GM13977 (cell line): ENCODE data around the gene HES7.

Experiments used
- DNase-seq: peaks from one replicate; pipeline ENCODE4 v3.0.0; 2012; ENCODE audit warnings: low spot score
- CTCF ChIP-seq: IDR thresholded peaks from 2 replicates; pipeline ENCODE4 v1.5.1; 2012; ENCODE audit warnings: mild to moderate bottlenecking, control low read depth; ENCODE audit not compliant: insufficient read depth; ENCODE audit errors: extremely low read depth, missing control alignments
- in situ Hi-C: fragments of 300-500 bp; cut with MboI; formaldehyde crosslinking; loops from one replicate; pipeline ENCODE4 v1.12.0; 2022; ENCODE audit warnings: low sequenced_read_pairs, low pct_unique_long_range_greater_than_20kb, mixed read lengths, inconsistent platforms; ENCODE audit not compliant: unreplicated experiment

The HES7 gene

GRCh38 chr17:8147141-8147804 is 23.4 kb upstream of the HES7 start:
- in situ Hi-C loops: no loop called here
- TF ChIP-seq CTCF: no peak
- no peak for DNase-seq

DNA sequence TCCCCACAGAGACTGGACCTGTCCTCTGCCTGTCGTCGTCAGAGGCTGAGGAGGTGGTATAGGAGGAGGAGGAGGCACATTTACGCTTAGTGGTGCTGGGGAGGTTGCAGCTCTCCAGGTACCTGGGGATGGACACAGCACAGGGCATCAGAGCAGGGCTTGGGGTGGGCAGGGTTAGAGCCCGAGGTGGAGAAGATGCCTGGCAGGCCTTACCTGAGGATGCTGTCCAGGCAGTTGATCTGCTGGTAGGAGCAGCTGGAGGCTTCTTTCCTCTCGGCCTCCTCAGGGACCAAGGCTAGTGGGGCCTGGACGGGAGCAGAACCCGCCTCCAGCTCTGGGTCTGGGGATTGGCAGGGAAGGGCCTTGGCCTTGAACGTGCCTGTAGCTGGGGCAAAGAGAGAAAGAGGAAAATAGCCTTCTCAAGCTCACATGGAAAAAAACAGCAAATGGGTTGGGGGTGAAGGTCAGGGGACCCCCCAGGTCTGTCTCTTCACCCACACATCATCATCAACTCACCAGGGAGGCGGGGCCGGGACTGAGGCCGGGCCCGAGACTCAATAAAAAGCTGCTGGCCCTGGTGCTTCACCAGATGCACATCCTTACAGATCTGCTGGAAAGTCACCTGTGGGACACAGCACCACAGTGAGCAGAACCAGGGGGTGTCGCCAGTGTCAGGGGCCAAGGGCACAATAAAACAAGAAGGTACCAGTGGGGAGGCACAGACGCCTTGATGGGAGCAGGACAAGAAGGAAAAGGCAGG is 22.7 kb upstream of the HES7 start:
- no peak for DNase-seq
- TF ChIP-seq CTCF: no peak
- in situ Hi-C loops: no loop called here

GRCh38 chr17:8145811-8146210 is 21.9 kb upstream of the HES7 start:
- no peak for DNase-seq
- no peak for TF ChIP-seq CTCF
- in situ Hi-C loops: no loop called here

DNA sequence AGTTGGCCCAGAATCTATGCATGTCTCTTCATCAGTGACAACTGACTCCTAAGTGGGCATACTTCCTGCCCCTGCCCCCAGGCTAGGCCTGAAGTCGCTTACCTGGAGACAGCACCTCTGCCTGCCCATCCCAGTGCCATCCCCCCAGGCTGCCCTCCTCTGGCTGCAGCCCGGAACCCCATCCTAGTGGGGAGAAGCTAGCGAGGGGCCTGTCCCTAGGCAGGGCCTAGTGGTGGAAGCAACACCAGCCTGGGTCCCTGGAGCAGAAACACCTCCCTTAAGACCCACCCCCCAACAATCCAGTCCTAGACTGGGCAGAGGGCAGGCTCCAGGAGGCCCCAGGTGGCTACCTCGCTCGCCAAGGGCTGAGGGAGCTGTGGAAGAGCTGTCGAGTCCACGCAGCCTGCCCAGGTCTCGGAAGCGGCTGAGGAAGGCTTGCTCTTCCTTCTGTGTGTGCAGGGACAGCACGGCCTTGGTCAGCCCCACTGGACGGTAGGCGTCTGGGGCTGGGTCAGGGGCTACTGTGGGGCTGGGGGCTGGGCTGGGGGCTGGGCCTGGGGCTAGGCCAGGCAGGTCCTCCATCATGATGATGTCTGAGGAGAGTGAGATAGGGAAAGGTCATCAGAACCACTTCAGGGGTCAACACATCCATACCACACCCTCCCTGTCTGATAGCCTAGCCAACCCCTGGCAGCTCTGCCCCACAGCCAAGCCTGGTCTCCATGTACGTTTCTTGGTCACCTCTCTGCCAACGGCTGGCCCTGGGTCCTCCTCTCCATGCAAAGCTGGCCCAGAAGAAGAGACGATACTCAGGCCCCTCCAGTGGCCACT is 20.7 kb upstream of the HES7 start:
- TF ChIP-seq CTCF: no peak
- in situ Hi-C loops: no loop called here
- no peak for DNase-seq

- DNase-seq: no peak
- TF ChIP-seq CTCF: no peak
- in situ Hi-C loops: no loop called here
Measured at GRCh38 chr17:8143581-8144400, 19.9 kb upstream of the HES7 start.
